SKM-1 (cell line): Measurements from ENCODE around the gene FOSL1.

Experiments used
- DNase-seq: peaks from one replicate; lab custom pipeline; 2025; ENCODE audit not compliant: unreplicated experiment; lab: John Stamatoyannopoulos, UW

The FOSL1 gene

GRCh38 chr11:65883058-65883761 lies 17.0 kb downstream of the FOSL1 start:
- no peak for DNase-seq

GRCh38 chr11:65882120-65883057 lies 17.8 kb downstream of the FOSL1 start:
- DNase-seq = no peak

- DNase-seq = no peak
Observed at GRCh38 chr11:65880844-65881421, 19.3 kb downstream of the FOSL1 start.

GRCh38 chr11:65880027-65880426 lies 20.2 kb downstream of the FOSL1 start:
- no peak for DNase-seq

GRCh38 chr11:65879617-65880016 lies 20.6 kb downstream of the FOSL1 start, which contains the start of gene CTSW:
Gene CTSW, plus strand, starts transcription at chr11:65879837. Its CDS starts 18 bp downstream, at chr11:65879855.
- DNase-seq = no peak

- DNase-seq = peak; percentile 81
Observed at GRCh38 chr11:65873318-65874156, 26.7 kb downstream of the FOSL1 start.

GRCh38 chr11:65872586-65873317 lies 27.4 kb downstream of the FOSL1 start, which contains the start of gene EFEMP2:
Gene EFEMP2, minus strand, starts transcription at chr11:65872800. Its CDS starts 446 bp downstream, at chr11:65872354.
- DNase-seq = no peak

- DNase-seq = no peak
Observed at GRCh38 chr11:65871811-65872548, 28.2 kb downstream of the FOSL1 start.

GRCh38 chr11:65870706-65871681 lies 29.2 kb downstream of the FOSL1 start:
- DNase-seq = no peak

- no peak for DNase-seq
Observed at GRCh38 chr11:65870307-65870658, 29.9 kb downstream of the FOSL1 start.

GRCh38 chr11:65869643-65870306 lies 30.4 kb downstream of the FOSL1 start:
- DNase-seq = no peak

- DNase-seq = no peak
Observed at GRCh38 chr11:65868907-65869306, 31.3 kb downstream of the FOSL1 start.

GRCh38 chr11:65868076-65868667 lies 32.0 kb downstream of the FOSL1 start:
- no peak for DNase-seq

- no peak for DNase-seq
Observed at GRCh38 chr11:65867284-65868071, 32.7 kb downstream of the FOSL1 start.

GRCh38 chr11:65866509-65867283 lies 33.5 kb downstream of the FOSL1 start:
- DNase-seq = no peak
